IPS-15b (cell line): ENCODE measurements around the gene ZNF143.

Experiments
- H3K27me3 ChIP-seq: one replicate; pipeline ENCODE4 v1.6.1; 2013; ENCODE audit warnings: low read length; ENCODE audit not compliant: control insufficient read depth, insufficient read depth
- H3K36me3 ChIP-seq: one replicate; pipeline ENCODE4 v1.6.1; 2013; ENCODE audit warnings: low read length; ENCODE audit not compliant: control insufficient read depth, insufficient read depth
- H3K4me1 ChIP-seq: one replicate; pipeline ENCODE4 v1.6.1; 2013; ENCODE audit warnings: mild to moderate bottlenecking, low read length; ENCODE audit not compliant: control insufficient read depth, insufficient read depth
- H3K4me3 ChIP-seq: one replicate; pipeline ENCODE4 v1.5.1; 2013; ENCODE audit warnings: low read depth, low read length
- H3K9ac ChIP-seq: one replicate; pipeline ENCODE4 v1.6.1; 2013; ENCODE audit warnings: low read depth, mild to moderate bottlenecking, low read length
- H3K9me3 ChIP-seq: one replicate; pipeline ENCODE4 v1.6.1; 2013; ENCODE audit warnings: mild to moderate bottlenecking, low read length; ENCODE audit not compliant: control insufficient read depth, insufficient read depth

The ZNF143 gene

GRCh38 chr11:9565822-9566560 lies 105.2 kb downstream of the ZNF143 start:
- peaks cover 15% of the 10 kb centered on the region for H3K4me1 ChIP-seq
- H3K36me3 ChIP-seq: no peaks in the 10 kb centered on the region
- H3K9me3 ChIP-seq: no peaks in the 10 kb centered on the region
- no peak overlapping the region for H3K4me3 ChIP-seq
- H3K27me3 ChIP-seq: no peaks in the 10 kb centered on the region
- H3K9ac ChIP-seq: no peak overlapping the region

GRCh38 chr11:9566561-9567063 lies 105.8 kb downstream of the ZNF143 start:
- Histone ChIP-seq H3K9me3 (no peaks in the 10 kb centered on the region), H3K4me1 (peaks cover 15% of the 10 kb centered on the region), H3K36me3 (no peaks in the 10 kb centered on the region), H3K9ac (no peak overlapping the region), H3K27me3 (no peaks in the 10 kb centered on the region), H3K4me3 (no peak overlapping the region)

- Histone ChIP-seq H3K4me1 (peaks cover 15% of the 10 kb centered on the region), H3K9me3 (no peaks in the 10 kb centered on the region), H3K4me3 (no peak overlapping the region), H3K27me3 (no peaks in the 10 kb centered on the region), H3K9ac (no peak overlapping the region), H3K36me3 (no peaks in the 10 kb centered on the region)
Observed at GRCh38 chr11:9567401-9567800, 106.6 kb downstream of the ZNF143 start.

GRCh38 chr11:9568161-9568853 lies 107.5 kb downstream of the ZNF143 start:
- no peaks in the 10 kb centered on the region for H3K27me3 ChIP-seq
- H3K9ac ChIP-seq: no peak overlapping the region
- no peaks in the 10 kb centered on the region for H3K36me3 ChIP-seq
- no peaks in the 10 kb centered on the region for H3K9me3 ChIP-seq
- H3K4me3 ChIP-seq: no peak overlapping the region
- peaks cover 15% of the 10 kb centered on the region for H3K4me1 ChIP-seq

GRCh38 chr11:9568854-9569587 lies 108.2 kb downstream of the ZNF143 start:
- peaks cover 15% of the 10 kb centered on the region for H3K4me1 ChIP-seq
- no peaks in the 10 kb centered on the region for H3K36me3 ChIP-seq
- H3K27me3 ChIP-seq: no peaks in the 10 kb centered on the region
- no peak overlapping the region for H3K9ac ChIP-seq
- H3K9me3 ChIP-seq: no peaks in the 10 kb centered on the region
- H3K4me3 ChIP-seq: no peak overlapping the region

- Histone ChIP-seq H3K9me3 (no peaks in the 10 kb centered on the region), H3K9ac (no peak overlapping the region), H3K36me3 (no peaks in the 10 kb centered on the region), H3K4me1 (peaks cover 15% of the 10 kb centered on the region), H3K4me3 (no peak overlapping the region), H3K27me3 (no peaks in the 10 kb centered on the region)
Observed at GRCh38 chr11:9569588-9570164, 108.9 kb downstream of the ZNF143 start.

- Histone ChIP-seq H3K36me3 (no peaks in the 10 kb centered on the region), H3K27me3 (no peaks in the 10 kb centered on the region), H3K4me1 (peaks cover 15% of the 10 kb centered on the region), H3K4me3 (no peak overlapping the region), H3K9ac (no peak overlapping the region), H3K9me3 (no peaks in the 10 kb centered on the region)
Observed at GRCh38 chr11:9570313-9571025, 109.7 kb downstream of the ZNF143 start.

GRCh38 chr11:9571071-9571762 lies 110.4 kb downstream of the ZNF143 start:
- Histone ChIP-seq H3K27me3 (no peaks in the 10 kb centered on the region), H3K36me3 (no peaks in the 10 kb centered on the region), H3K4me3 (no peak overlapping the region), H3K9ac (no peak overlapping the region), H3K4me1 (peaks cover 12% of the 10 kb centered on the region), H3K9me3 (no peaks in the 10 kb centered on the region)

- Histone ChIP-seq H3K9me3 (no peaks in the 10 kb centered on the region), H3K9ac (no peak overlapping the region), H3K4me1 (peaks cover 12% of the 10 kb centered on the region), H3K36me3 (no peaks in the 10 kb centered on the region), H3K27me3 (no peaks in the 10 kb centered on the region), H3K4me3 (peak overlapping the region; percentile 69)
Observed at GRCh38 chr11:9571763-9572115, 110.9 kb downstream of the ZNF143 start.

GRCh38 chr11:9573052-9573774 lies 112.4 kb downstream of the ZNF143 start, which contains the start of gene WEE1:
TSS of gene WEE1 (plus strand) at chr11:9573670. CDS start at chr11:9573934, 264 bp downstream.
- Histone ChIP-seq H3K36me3 (peaks cover 7% of the 10 kb centered on the region), H3K4me1 (peaks cover 14% of the 10 kb centered on the region)

More at GRCh38 chr11:9573052-9573774, 112.4 kb downstream of the ZNF143 start, which contains the start of gene WEE1:
- H3K9me3 ChIP-seq: no peaks in the 10 kb centered on the region
- H3K9ac ChIP-seq: peak within 1 kb of the TSS; percentile 94
- no peaks in the 10 kb centered on the region for H3K27me3 ChIP-seq
- H3K4me3 ChIP-seq: peak within 1 kb of the TSS; percentile 96
